Stimulated activated CD8-positive, alpha-beta memory T cell treated with anti-CD3 and anti-CD28 coated beads, Interleukin-4, amount 100 ng/mL, for 4 hours (primary cell): Measurements from ENCODE around the gene WDR53.
"Not testable (repeated sequence)": the region's sequence is repeated elsewhere in the genome, so short reads cannot be mapped to it uniquely, and the experiment has no call there.

Experiments
- DNase-seq, 2 donors: peaks; one replicate each; pipeline ENCODE4 v3.0.0-alpha.2; 2020; ENCODE audit warnings: low read depth in 2 of 2, low spot score in 1 of 2

WDR53 gene

DNA sequence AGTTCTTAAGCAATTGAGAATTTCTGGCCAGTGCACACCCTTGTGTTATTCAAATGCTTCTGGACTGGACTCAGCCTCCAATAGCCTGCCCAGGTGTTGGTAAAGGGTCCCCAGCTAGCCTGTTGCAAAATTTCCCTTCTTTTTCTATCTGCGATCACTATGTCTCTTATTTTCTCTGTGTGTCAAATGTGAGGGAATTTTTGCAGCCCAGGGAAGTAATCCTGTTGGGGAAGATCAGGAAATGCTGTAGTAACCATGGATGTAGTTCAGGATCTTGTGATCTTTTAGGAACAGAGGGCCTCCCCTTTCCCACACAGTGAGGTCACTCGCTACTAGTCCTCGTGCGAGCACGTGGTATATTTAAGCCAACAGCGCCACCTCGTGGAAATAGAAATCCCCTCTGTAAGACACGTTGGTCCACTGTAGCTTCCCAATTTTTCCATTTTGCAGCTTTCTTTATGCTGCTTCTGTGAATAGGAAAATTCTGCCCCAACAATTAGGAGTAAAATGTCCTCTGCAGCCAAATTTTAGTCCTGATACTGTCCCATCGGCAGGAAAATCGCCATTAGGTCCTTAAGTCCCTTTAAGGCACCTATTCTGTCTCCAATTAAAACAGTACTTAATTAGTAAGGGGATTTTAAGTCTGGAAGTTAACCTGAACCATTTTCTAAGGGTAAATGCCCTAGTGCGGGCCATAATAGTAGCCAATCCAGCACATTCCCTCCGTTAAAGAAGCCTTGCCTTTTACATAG is 49.2 kb downstream of the WDR53 start:
- DNase-seq: no peak

DNA sequence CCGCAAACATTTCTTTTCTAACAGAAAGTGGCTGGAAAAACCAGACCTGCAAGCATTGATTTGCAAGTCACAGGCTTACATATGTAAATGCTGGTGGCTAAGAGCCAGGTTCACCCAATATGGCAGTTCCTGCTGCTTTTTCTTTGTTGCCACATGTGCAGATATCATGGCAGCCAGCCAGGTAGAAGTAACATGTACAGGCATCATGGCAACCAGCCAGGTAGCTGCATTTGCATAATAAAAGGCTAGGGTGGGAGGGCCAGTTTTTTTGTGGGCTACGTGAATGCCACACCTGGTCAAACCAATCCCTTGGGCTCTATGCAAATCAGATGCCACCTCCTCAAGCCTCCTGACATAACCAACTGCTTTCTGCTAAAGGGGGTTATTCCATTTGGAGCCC is 50.4 kb downstream of the WDR53 start:
- no peak for DNase-seq

DNA sequence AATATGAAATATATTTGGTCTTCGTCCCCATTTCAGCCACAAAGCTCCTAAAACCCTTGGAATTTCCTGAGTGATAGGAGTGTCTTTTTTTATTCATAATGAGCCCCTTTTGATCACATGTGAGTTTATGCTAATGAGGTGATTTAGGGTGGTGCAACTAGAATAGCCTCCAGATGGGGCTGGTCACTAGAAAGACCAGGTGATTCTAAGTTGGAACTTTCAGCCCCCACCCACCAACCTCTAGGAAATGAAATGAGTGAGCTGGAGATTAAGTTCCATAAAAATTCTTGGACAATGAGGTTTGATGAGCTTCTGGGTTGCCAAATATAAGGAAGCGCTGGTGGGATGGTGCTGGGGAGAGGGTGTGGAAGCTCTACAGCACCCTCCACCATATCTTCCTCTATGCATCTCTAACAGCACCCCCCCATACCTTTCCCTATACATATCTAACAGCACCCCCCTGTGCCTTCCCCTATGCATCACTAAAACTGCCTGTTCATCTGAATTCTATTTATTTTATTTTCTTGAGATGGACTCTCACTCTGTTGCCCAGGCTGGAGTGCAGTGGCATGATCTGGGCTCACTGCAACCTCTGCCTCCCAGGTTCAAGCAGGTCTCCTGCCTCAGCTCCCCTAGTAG is 51.1 kb downstream of the WDR53 start:
- no peak for DNase-seq

DNA sequence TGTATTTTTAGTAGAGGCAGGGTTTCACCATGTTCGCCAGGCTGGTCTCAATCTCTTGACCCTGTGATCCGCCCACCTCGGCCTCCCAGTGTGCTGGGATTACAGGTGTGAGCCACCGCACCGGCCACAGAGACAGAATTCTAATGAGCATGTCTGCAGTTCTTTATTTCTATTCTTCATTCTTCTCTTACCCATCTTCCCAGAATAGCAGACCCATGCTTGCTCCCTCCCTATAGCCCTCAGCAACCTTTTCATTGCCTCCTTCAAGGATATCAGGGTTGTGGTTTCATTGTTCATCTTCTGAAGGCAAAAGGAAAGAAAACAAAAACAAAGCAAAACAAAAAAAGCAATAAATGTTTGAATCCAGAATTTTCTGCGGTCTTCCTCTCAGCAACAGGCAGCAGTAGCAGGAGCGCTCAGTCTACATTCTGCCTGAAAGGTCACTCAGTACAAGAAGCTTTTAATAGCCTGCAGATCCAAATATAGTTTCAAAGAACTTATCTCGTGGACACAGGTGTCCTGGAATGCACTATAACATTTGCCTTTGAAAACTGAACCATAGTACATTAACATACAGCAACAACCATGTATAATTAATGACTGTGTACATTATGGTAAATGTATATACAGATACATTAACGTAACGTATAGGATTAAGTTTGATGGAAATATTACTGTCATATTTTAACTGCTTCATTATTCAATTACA is 53.3 kb downstream of the WDR53 start, which contains the start of gene SMCO1:
TSS of gene SMCO1 (minus strand) at position 434 of the 709 bp plus-strand sequence. CDS start at position 297, 137 bp downstream.
- no peak for DNase-seq

DNA sequence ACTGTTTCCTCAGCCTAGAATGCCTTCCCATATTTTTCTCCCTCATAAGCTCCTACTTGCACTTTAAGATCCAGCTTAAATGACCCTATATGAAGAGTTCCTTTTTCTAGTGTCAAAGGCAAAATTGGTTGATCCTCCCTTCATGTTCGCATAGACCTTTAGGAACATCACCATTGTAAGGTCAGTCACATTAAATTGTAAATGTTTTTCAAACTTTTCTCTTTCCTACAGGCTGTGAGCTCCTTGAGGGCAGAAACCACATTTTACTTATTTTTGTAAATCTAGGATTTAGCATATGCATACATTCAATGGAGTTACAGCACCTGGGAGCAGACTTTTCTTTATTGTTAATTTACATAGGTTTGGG is 54.0 kb downstream of the WDR53 start:
- no peak for DNase-seq

DNA sequence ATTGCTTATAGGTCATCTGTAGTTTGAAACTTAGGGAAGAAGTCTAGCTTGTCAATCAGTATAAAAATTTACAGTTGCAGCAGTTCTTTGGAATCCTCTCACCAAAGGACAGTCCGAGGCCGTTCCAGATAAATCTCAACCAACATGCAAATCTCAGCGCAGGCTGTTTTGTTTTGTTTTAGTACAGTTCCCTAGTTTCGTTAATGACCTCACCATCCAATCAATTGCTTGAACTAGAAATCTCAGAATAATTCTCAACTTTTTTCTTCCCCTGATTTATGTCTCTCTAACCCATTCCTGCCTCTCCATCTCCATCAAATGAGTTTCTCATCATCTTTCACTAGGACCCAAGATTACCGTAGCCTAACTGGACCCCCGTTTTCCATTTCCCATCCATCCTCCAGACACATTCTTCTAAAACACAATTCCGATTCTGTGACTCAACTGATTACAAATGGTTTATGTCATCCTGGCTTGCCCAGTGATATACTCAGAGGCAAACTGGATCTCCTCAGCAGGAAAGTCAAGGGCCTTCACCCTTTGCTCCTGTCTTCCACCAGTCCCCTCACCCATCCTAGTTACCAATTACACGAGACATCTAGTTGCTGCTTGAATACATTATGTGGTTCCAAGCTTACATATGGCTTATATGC is 54.5 kb downstream of the WDR53 start:
- DNase-seq: no peak

DNA sequence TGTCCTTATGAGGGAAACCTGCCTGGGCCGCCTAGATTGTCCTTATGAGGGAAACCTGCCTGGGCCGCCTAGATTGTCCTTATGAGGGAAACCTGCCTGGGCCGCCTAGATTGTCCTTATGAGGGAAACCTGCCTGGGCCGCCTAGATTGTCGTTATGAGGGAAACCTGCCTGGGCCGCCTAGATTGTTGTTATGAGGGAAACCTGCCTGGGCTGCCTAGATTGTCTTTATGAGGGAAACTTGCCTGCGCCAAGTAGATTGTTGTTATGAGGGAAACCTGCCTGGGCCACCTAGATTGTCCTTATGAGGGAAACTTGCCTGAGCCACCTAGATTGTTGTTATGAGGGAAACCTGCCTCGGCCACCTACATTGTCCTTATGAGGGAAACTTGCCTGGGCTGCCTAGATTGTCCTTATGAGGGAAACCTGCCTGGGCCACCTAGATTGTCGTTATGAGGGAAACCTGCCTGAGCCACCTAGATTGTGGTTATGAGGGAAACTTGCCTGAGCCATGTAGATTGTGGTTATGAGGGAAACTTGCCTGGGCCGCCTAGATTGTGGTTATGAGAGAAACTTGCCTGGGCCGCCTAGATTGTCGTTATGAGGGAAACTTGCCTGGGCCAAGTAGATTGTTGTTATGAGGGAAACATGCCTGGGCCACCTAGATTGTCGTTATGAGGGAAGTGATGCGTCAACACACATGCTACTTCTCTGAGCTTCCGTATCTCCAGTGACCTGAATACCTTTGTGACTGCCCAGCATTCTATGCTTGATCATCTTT is 56.5 kb downstream of the WDR53 start:
- not testable (repeated sequence) for DNase-seq

DNA sequence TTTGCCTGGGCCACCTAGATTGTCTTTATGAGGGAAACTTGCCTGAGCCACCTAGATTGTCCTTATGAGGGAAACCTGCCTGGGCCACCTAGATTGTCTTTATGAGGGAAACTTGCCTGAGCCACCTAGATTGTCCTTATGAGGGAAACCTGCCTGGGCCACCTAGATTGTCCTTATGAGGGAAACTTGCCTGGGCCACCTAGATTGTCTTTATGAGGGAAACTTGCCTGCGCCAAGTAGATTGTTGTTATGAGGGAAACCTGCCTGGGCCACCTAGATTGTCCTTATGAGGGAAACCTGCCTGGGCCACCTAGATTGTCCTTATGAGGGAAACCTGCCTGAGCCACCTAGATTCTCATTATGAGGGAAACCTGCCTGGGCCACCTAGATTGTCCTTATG is 57.2 kb downstream of the WDR53 start:
- not testable (repeated sequence) for DNase-seq

DNA sequence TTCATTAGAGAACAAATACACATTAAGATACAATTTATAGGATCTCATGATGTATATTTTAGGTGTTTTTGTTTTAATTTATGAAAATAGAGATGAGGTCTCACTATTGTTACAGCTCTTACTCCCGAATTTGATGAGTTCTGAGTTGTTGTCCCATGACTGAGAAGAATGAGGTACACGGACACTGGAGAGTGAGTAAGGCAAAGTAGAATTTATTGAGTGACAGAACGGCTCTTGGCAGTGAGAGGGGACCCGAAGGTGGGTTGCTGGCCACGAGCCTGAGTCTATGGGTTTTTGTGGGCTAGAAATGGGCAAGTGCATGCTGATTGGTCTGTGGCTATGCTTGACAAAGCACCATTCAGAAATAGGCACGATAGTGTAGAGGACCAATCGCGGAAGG is 61.7 kb downstream of the WDR53 start:
- no peak for DNase-seq

DNA sequence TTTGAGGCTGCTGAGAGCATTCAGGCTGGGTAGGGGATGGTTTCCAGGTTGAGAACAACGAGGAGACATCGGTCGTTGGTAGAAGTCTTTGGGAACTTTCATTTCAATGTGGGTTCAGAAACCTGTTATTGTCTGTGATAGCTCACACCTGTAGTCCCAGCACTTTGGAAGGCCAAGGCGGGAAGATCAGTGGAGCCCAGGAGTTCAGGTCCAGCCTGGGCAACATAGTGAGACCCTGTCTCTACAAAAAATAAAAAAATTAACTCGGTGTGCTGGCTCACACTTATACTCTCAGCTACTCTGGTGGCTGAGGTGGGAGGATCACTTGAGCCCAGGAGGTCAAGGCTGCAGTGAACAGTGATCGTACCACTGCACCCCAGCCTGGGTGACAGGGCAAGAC is 63.8 kb downstream of the WDR53 start:
- DNase-seq: no peak
